Measurements from ENCODE around the gene KIFAP3.

- TF ChIP-seq, protein P1, sequence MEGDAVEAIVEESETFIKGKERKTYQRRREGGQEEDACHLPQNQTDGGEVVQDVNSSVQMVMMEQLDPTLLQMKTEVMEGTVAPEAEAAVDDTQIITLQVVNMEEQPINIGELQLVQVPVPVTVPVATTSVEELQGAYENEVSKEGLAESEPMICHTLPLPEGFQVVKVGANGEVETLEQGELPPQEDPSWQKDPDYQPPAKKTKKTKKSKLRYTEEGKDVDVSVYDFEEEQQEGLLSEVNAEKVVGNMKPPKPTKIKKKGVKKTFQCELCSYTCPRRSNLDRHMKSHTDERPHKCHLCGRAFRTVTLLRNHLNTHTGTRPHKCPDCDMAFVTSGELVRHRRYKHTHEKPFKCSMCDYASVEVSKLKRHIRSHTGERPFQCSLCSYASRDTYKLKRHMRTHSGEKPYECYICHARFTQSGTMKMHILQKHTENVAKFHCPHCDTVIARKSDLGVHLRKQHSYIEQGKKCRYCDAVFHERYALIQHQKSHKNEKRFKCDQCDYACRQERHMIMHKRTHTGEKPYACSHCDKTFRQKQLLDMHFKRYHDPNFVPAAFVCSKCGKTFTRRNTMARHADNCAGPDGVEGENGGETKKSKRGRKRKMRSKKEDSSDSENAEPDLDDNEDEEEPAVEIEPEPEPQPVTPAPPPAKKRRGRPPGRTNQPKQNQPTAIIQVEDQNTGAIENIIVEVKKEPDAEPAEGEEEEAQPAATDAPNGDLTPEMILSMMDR (IDR thresholded peaks at IDR 0.05) = no peak
- TF ChIP-seq, protein P2, sequence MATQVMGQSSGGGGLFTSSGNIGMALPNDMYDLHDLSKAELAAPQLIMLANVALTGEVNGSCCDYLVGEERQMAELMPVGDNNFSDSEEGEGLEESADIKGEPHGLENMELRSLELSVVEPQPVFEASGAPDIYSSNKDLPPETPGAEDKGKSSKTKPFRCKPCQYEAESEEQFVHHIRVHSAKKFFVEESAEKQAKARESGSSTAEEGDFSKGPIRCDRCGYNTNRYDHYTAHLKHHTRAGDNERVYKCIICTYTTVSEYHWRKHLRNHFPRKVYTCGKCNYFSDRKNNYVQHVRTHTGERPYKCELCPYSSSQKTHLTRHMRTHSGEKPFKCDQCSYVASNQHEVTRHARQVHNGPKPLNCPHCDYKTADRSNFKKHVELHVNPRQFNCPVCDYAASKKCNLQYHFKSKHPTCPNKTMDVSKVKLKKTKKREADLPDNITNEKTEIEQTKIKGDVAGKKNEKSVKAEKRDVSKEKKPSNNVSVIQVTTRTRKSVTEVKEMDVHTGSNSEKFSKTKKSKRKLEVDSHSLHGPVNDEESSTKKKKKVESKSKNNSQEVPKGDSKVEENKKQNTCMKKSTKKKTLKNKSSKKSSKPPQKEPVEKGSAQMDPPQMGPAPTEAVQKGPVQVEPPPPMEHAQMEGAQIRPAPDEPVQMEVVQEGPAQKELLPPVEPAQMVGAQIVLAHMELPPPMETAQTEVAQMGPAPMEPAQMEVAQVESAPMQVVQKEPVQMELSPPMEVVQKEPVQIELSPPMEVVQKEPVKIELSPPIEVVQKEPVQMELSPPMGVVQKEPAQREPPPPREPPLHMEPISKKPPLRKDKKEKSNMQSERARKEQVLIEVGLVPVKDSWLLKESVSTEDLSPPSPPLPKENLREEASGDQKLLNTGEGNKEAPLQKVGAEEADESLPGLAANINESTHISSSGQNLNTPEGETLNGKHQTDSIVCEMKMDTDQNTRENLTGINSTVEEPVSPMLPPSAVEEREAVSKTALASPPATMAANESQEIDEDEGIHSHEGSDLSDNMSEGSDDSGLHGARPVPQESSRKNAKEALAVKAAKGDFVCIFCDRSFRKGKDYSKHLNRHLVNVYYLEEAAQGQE (IDR thresholded peaks at IDR 0.05; ENCODE audit: insufficient read depth in 1 of 2, low read depth in 2 of 2, low read length in 1 of 2) = no peak
- no peak for TF ChIP-seq POLR2AphosphoS5 (IDR thresholded peaks at IDR 0.05; ENCODE audit: low read depth, low read length)
- no peak for TF ChIP-seq SIN3A (IDR thresholded peaks at IDR 0.05; ENCODE audit: borderline replicate concordance, insufficient read depth, low read depth, low read length)
- TF ChIP-seq TCF7L2 (IDR thresholded peaks at IDR 0.05; ENCODE audit: low read depth, low read length) = no peak
Observed at GRCh38 chr1:169949139-169949538, 125.4 kb downstream of the KIFAP3 start.
